ENCODE results near the gene CD44.

The CD44 gene

DNA sequence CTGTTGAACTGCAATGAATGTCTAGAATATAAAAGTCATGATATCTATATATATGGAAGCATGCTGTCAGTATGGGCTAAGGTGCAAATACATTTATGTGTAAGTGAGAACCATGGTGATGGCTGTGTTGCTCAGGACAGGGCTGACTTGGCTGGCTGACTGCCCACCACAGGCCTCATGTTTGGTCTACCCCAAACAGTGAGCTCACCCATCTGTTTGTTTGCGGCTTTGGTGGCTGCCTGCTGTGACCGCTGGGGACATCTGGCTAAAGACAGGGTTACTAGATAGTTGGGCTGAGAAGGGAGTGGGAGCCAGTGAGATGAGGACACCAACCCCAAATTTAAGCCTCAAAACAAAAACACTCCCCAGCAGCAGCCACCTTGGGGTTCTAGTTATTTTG is 6.3 kb downstream of the CD44 start:
- H4K20me1 ChIP-seq (ENCODE audit: low read depth, low read length), result no peaks in the 10 kb centered on the region
- H3K9me3 ChIP-seq (ENCODE audit: insufficient read depth, low read length), result no peaks in the 10 kb centered on the region
- H3K36me3 ChIP-seq (ENCODE audit: low read length), result no peaks in the 10 kb centered on the region
- TF ChIP-seq, protein P1, sequence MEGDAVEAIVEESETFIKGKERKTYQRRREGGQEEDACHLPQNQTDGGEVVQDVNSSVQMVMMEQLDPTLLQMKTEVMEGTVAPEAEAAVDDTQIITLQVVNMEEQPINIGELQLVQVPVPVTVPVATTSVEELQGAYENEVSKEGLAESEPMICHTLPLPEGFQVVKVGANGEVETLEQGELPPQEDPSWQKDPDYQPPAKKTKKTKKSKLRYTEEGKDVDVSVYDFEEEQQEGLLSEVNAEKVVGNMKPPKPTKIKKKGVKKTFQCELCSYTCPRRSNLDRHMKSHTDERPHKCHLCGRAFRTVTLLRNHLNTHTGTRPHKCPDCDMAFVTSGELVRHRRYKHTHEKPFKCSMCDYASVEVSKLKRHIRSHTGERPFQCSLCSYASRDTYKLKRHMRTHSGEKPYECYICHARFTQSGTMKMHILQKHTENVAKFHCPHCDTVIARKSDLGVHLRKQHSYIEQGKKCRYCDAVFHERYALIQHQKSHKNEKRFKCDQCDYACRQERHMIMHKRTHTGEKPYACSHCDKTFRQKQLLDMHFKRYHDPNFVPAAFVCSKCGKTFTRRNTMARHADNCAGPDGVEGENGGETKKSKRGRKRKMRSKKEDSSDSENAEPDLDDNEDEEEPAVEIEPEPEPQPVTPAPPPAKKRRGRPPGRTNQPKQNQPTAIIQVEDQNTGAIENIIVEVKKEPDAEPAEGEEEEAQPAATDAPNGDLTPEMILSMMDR (IDR thresholded peaks at IDR 0.05; ENCODE audit: insufficient read depth, low read length, poor library complexity, severe bottlenecking), result no peak
- no peak for TF ChIP-seq EZH2phosphoT487 (conservative IDR thresholded peaks at IDR 0.05; ENCODE audit: low read length)
- H3F3A ChIP-seq (ENCODE audit: insufficient read depth), result no peaks in the 10 kb centered on the region
- no peak overlapping the region for H3K4me3 ChIP-seq (ENCODE audit: insufficient read depth, low read length, poor library complexity, severe bottlenecking)
- H3K9ac ChIP-seq (ENCODE audit: low read length), result no peak overlapping the region
- H3K27me3 ChIP-seq (ENCODE audit: low read length), result no peaks in the 10 kb centered on the region
- no peak overlapping the region for H3K4me2 ChIP-seq (ENCODE audit: low read depth, low read length, poor library complexity, severe bottlenecking)
- H2AFZ ChIP-seq (ENCODE audit: low read depth, low read length, severe bottlenecking), result no peak overlapping the region
- no peaks in the 10 kb centered on the region for H3K9me2 ChIP-seq (replicated peaks; ENCODE audit: insufficient read depth, low read length)
- H3K79me2 ChIP-seq (ENCODE audit: insufficient read depth, low read length), result no peaks in the 10 kb centered on the region
- H3K27ac ChIP-seq (ENCODE audit: low read depth, low read length), result no peak overlapping the region

DNA sequence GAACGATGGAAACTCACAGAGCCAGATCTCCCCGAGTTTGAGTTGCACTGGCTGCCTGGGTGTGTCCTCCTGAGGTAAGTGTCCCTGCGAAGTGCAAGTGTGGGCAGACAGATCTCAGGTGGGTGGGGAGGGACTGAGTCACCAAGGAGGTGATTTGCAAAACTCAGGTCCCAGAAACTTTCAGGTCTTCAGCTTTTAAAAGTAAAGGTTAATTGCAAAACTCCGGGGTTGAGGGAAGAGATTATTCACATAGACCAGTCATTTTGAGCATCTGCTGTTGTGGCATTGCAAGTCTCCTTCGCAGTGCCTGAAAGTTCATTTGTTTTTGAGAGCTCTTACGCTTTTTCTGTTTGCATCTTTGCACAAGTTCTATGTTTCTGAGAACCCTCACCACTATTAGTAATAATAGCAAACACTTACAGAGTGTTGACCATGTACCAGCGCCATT is 7.1 kb downstream of the CD44 start:
- Histone ChIP-seq H4K20me1 (ENCODE audit: low read depth, low read length) (no peaks in the 10 kb centered on the region), H3K79me2 (ENCODE audit: insufficient read depth, low read length) (no peaks in the 10 kb centered on the region), H3K4me3 (ENCODE audit: insufficient read depth, low read length, poor library complexity, severe bottlenecking) (no peak overlapping the region), H3K4me2 (ENCODE audit: low read depth, low read length, poor library complexity, severe bottlenecking) (no peak overlapping the region), H2AFZ (ENCODE audit: low read depth, low read length, severe bottlenecking) (no peak overlapping the region), H3K9ac (ENCODE audit: low read length) (no peak overlapping the region), H3F3A (ENCODE audit: insufficient read depth) (no peaks in the 10 kb centered on the region), H3K36me3 (ENCODE audit: low read length) (no peaks in the 10 kb centered on the region), H3K9me2 (replicated peaks; ENCODE audit: insufficient read depth, low read length) (no peaks in the 10 kb centered on the region), H3K27ac (ENCODE audit: low read depth, low read length) (no peak overlapping the region), H3K27me3 (ENCODE audit: low read length) (no peaks in the 10 kb centered on the region), H3K9me3 (ENCODE audit: insufficient read depth, low read length) (no peaks in the 10 kb centered on the region)
- no peak for TF ChIP-seq EZH2phosphoT487 (conservative IDR thresholded peaks at IDR 0.05; ENCODE audit: low read length)
- TF ChIP-seq, protein P1 (IDR thresholded peaks at IDR 0.05; ENCODE audit: insufficient read depth, low read length, poor library complexity, severe bottlenecking), result no peak

GRCh38 chr11:35146711-35147110 is 7.7 kb downstream of the CD44 start:
- Histone ChIP-seq H3K4me2 (ENCODE audit: low read depth, low read length, poor library complexity, severe bottlenecking) (no peak overlapping the region), H3K9me2 (replicated peaks; ENCODE audit: insufficient read depth, low read length) (no peaks in the 10 kb centered on the region), H3K9ac (ENCODE audit: low read length) (no peak overlapping the region), H3K27ac (ENCODE audit: low read depth, low read length) (no peak overlapping the region), H3K4me3 (ENCODE audit: insufficient read depth, low read length, poor library complexity, severe bottlenecking) (no peak overlapping the region), H3K9me3 (ENCODE audit: insufficient read depth, low read length) (no peaks in the 10 kb centered on the region), H4K20me1 (ENCODE audit: low read depth, low read length) (no peaks in the 10 kb centered on the region), H2AFZ (ENCODE audit: low read depth, low read length, severe bottlenecking) (no peak overlapping the region), H3F3A (ENCODE audit: insufficient read depth) (no peaks in the 10 kb centered on the region), H3K36me3 (ENCODE audit: low read length) (no peaks in the 10 kb centered on the region), H3K79me2 (ENCODE audit: insufficient read depth, low read length) (no peaks in the 10 kb centered on the region), H3K27me3 (ENCODE audit: low read length) (no peaks in the 10 kb centered on the region)
- TF ChIP-seq EZH2phosphoT487 (conservative IDR thresholded peaks at IDR 0.05; ENCODE audit: low read length), result no peak
- TF ChIP-seq, protein P1 (IDR thresholded peaks at IDR 0.05; ENCODE audit: insufficient read depth, low read length, poor library complexity, severe bottlenecking), result no peak

All from SU-DHL-6 (cell line).